RPMI7951 (cell line): ENCODE data around the gene DZANK1. TPM values are rescaled to one million over a fixed set of nuclear protein-coding genes. Genes with fewer than 3 reads are reported as not detected.
"Not testable (repeated sequence)": the region's sequence is repeated elsewhere in the genome, so short reads cannot be mapped to it uniquely, and the experiment has no call there.

Source experiments
- DNase-seq: peaks from one replicate; pipeline ENCODE4 v3.0.0-alpha.2; 2012; ENCODE audit warnings: low read depth
- total RNA-seq: library from RNA; depleted of rRNA; stranded (reverse); fragments of >200 nt; shearing (Covaris generic); gene quantifications from 2 replicates; pipeline ENCODE4 v1.2.3, GENCODE V29; 2014

Gene DZANK1
- total RNA-seq, 1 experiment from 2014 or later = 3.2 TPM

- DNase-seq = no peak
These were observed 26.4 kb downstream of the DZANK1 start for GRCh38 chr20:18440403-18440802.

GRCh38 chr20:18436847-18437246, 30.0 kb downstream of the DZANK1 start:
- no peak for DNase-seq

GRCh38 chr20:18431206-18431605, 35.6 kb downstream of the DZANK1 start:
- no peak for DNase-seq

GRCh38 chr20:18430172-18430826, 36.5 kb downstream of the DZANK1 start:
- no peak for DNase-seq

GRCh38 chr20:18428490-18429173, 38.2 kb downstream of the DZANK1 start:
- DNase-seq = peak; percentile 42

GRCh38 chr20:18427214-18427613, 39.6 kb downstream of the DZANK1 start:
- no peak for DNase-seq

- DNase-seq = no peak
These were observed 45.2 kb downstream of the DZANK1 start for GRCh38 chr20:18421608-18422007.

- DNase-seq = no peak
These were observed 50.3 kb downstream of the DZANK1 start for GRCh38 chr20:18416486-18416885.

GRCh38 chr20:18414140-18414539, 52.7 kb downstream of the DZANK1 start:
- DNase-seq = no peak

- no peak for DNase-seq
These were observed 54.5 kb downstream of the DZANK1 start for GRCh38 chr20:18412221-18412901.

- peak; percentile 54 for DNase-seq
These were observed 61.0 kb downstream of the DZANK1 start for GRCh38 chr20:18405826-18406225.

- peak; percentile 95 for DNase-seq
These were observed 62.7 kb downstream of the DZANK1 start for GRCh38 chr20:18404172-18404571.

- DNase-seq = peak; percentile 21
These were observed 63.6 kb downstream of the DZANK1 start for GRCh38 chr20:18403269-18403668.

- DNase-seq = no peak
These were observed 65.5 kb downstream of the DZANK1 start for GRCh38 chr20:18401305-18401704.

- peak; percentile 15 for DNase-seq
These were observed 66.4 kb downstream of the DZANK1 start for GRCh38 chr20:18400460-18400859.

GRCh38 chr20:18398713-18399112, 68.1 kb downstream of the DZANK1 start:
- DNase-seq = not testable (repeated sequence)

- no peak for DNase-seq
These were observed 69.8 kb downstream of the DZANK1 start for GRCh38 chr20:18397030-18397429.

- DNase-seq = no peak
These were observed 71.3 kb downstream of the DZANK1 start for GRCh38 chr20:18395544-18395943.

- no peak for DNase-seq
These were observed 72.5 kb downstream of the DZANK1 start for GRCh38 chr20:18394363-18394762.

GRCh38 chr20:18391686-18392085, 75.1 kb downstream of the DZANK1 start:
- no peak for DNase-seq

- no peak for DNase-seq
These were observed 76.6 kb downstream of the DZANK1 start for GRCh38 chr20:18390201-18390600.

- DNase-seq = peak; percentile 73
These were observed 78.0 kb downstream of the DZANK1 start for GRCh38 chr20:18388860-18389259.
